ENCODE data around the gene FLT4.
"Not testable (repeated sequence)": the region's sequence is repeated elsewhere in the genome, so short reads cannot be mapped to it uniquely, and the experiment has no call there.

FLT4 gene

DNA sequence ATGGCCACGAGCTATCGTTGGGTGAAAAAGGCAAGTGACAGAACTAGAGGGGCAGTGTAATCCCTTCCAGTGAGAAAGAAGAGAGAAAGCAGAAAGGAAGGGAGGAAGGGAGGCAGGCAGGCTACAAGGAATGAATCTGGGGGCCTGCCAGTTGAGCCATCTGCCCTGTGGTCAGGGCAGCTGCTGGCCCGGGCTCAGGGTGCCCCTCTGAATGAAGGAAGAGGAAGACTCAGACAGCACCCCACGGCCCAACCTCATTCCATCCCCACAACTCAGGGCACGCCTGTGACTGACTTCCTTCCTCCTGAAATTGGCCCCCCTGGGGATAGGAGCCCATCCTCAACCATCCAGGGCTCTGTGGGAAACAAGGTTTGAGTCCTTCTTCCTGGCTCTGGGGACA lies 20.3 kb upstream of the FLT4 start:
- no peak for DNase-seq

GRCh38 chr5:180668835-180669596 lies 19.6 kb upstream of the FLT4 start:
- no peak for DNase-seq

GRCh38 chr5:180666812-180667211 lies 17.4 kb upstream of the FLT4 start:
- no peak for DNase-seq

GRCh38 chr5:180665682-180666404 lies 16.4 kb upstream of the FLT4 start:
- no peak for DNase-seq

GRCh38 chr5:180658774-180659564 lies 9.6 kb upstream of the FLT4 start:
- no peak for DNase-seq

DNA sequence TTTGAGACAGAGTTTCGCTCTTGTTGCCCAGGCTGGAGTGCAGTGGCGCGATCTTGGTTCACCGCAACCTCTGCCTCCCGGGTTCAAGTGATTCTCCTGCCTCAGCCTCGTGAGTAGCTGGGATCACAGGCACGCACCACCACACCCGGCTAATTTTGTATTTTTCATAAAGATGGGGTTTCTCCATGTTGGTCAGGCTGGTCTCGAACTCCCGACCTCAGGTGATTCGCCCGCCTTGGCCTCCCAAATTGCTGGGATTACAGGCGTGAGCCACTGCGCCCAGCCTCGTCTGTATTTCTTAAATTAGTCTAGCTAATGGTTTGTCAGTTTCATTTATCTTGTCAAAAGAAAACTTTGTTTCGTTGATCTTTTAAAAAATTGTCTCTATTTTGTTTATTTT lies 5.8 kb upstream of the FLT4 start:
- DNase-seq = not testable (repeated sequence)

- DNase-seq = no peak
These were observed 3.4 kb upstream of the FLT4 start for GRCh38 chr5:180652771-180653170.

DNA sequence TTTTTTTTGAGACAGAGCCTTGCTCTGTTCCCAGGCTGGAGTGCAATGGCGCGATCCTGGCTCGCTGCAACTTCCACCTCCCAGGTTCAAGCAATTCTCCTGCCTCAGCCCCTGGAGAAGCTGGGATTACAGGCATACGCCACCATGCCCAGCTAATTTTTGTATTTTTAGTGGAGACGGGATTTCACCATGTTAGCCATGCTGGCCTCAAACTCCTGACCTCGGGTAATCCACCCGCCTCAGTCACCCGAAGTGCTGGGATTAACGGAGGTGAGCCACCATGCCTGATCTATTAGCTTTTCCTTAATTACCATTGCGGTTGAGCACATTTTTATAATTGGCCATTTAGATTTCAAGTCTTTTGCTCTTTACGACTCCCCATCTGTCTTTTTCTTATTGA lies 2.9 kb upstream of the FLT4 start:
- no peak for DNase-seq

- no peak for DNase-seq
These were observed 623 bp downstream of the FLT4 start for GRCh38 chr5:180648658-180649296.

GRCh38 chr5:180647941-180648500 lies 1.4 kb downstream of the FLT4 start:
- no peak for DNase-seq

DNA sequence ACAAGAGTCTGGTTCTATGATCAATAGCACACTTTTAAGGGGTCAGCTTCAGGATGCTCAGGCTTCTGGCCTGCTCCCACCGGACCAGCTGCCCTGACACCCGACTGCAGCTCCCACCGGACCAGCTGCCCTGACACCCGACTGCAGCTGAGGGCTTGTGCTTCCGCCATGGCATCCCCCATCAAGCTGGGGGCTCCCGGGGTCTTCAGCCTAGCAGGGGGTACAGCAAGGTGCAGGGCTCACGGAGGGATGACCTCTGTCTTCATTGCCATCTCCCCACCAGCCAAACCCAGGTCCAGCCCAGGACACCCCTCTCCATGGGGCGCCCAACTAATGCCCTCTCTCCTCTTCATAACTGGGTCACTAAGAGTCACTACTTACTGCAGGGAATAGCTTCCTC lies 1.9 kb downstream of the FLT4 start:
- DNase-seq = no peak

- no peak for DNase-seq
These were observed 2.5 kb downstream of the FLT4 start for GRCh38 chr5:180646963-180647305.

DNA sequence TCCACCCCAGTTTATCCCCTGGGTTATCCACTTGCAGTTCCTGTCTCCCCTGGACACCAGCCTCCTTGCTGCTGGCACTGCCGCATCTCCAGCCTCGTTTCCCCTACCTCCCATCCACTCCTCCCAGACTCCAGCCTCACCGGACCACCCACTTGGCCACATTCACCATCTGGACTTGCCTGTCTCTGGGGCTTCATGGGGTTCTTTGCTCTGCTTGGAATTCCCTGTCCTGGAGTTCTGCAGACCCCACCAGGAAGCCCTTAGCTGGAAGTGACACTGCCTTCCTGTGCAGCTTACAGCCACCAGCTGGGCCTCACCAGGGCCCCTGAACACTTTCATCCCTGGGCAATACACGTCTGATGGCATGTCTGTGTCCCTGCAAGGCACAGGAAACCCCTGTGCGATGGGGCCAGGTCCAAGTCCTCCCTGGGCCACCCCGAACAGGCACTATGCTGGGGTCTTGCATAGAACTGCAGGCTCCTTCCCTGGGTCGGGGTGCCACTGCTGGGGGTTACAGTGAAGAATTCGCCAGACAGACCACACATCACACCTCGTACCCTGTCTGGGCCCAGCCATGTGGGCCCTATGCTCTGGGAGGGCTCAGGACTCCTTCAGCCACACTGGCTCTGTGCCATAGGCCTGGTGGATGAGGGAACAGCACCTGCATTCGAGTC lies 3.0 kb downstream of the FLT4 start:
- no peak for DNase-seq

DNA sequence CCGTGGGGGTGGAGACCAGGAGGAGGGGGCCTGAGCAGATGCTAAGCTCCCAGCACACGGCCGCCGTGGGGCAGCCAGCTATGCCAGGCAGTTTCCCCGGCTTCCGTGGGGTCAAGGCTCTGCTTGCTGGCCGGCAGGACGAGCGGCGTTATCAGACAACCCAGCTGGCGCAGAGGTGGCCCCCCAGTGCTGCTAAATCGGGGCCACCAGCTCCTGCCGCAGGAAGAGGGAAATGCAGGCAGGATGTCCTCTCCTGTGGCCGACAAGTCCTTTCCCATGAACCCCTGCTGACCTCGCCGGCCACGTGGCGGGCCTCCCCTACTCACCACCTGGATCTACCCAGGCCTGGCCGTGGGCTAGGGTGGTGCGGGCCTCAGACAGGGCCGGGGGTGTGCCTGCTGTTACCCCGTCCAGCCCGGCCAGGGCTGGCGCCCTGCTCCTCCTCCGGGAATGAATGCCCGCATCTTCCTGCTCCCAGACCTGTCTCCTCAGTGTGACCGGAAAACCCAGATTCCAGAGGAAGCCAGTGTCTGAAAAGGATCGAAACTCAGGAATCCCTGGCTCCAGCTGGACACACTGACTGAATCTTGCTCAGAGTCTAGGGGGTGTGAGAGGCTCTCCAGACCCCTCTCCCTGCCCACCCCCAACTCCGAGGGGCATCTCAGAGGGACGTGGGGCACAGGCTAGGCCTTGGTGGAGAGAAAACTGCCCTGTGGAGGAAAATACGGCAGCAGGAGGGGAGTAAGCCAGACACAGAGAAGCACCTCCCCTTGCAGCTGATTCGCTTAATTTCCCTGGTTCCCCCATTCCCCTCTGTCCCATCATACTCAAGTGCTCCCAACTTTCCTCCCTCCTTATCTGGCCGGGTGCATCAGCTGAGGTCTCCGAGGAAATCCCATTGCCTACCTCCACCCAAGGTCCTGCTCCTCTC lies 3.9 kb downstream of the FLT4 start:
- no peak for DNase-seq

GRCh38 chr5:180644825-180645273 lies 4.6 kb downstream of the FLT4 start:
- no peak for DNase-seq

DNA sequence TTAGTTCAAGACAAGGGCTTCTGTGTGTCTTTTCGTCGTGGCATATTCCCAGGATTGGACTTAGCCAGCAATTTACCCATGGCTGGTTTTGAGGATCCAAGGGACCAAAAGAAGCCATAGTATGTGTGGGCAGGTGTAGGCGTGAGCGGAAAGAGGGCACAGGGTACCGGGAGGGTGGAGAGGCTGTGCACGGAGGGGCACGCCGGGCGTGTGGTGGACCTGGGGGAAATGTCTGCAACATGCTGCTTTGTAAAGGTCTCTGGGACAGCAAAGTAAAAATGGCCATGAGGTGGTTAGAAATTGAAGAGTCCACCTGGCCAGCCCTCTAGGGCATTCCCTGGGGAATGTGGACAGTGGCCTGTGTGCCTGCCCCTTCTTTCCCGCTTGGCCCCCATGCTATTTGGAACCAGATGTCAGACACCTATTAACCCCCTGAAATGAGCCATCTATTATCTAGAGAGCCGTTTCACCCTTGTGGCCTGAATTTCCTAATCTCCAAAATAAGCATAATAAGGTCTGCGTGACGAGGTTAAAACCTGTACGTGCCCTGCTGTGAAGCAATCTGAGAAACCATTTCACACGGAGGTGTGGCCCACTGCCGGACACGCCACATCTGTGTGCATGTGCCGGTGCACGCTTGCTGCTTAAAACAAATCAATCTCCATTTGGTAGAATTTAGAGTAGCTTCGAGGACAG lies 5.1 kb downstream of the FLT4 start:
- no peak for DNase-seq

DNA sequence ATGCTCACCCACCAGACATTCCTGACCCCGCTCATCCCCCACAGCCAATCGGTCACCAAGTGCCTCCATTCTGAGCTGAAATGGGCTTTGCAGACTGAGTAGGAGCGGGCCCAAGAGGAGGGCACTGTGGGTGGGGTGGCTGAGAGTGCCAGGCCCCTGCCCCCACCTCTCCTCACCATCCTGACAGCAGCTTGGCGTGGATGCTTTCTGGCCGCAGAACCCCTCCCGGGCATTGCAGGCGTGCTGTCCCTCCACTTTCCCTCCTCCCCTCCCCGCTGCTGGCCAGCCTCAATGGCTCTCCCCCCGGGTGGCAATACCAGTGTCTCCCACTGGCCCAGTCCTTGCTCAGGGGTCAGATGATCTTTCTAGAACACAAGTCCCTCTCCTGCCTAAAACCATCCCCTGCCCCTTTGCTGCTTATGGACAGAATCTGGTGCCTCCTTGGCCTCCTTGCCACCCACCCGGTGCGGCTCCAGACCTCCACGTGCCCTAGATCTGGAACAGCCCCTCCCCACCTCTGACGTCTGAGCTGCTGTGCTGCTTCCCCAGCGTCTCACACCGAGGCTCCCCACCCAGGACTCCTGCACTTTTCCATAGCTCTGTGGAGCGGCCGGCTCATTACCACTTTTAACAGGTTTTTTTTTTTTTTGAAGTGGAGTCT lies 6.1 kb downstream of the FLT4 start:
- DNase-seq = no peak

GRCh38 chr5:180642779-180643178 lies 6.6 kb downstream of the FLT4 start:
- no peak for DNase-seq

DNA sequence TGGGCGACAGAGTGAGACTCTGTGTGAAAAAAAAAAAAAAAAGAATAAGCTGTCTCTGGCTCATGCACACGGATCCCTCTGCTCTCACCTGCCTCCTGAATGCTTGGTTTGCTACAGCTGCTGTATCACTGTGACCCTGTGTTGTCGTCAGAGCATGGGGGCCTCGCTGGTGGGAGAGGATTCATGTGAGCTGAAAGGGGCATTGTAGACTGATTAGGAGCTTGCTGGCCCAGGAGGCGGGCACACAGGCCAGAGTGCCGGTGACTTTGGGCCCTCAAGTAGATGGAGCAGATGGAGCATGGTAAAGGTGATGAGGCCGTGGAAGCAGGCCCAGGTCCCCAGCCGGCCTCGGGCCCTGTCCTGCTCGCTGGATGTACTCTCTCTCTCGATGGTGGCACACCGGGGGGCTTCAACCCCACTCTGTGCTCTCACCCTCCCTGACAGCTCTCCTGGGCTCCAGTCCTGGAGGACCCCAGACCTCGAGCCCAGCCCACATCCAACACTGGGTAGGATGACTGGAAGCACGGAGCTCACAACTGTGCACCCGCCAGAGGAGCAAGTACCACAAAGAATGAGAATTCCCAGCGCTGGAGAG lies 7.1 kb downstream of the FLT4 start:
- no peak for DNase-seq

- DNase-seq = no peak
These were observed 7.9 kb downstream of the FLT4 start for GRCh38 chr5:180641566-180641900.
